SH-SY5Y (cell line): Measurements from ENCODE around the gene PDIA5.

Experiments used
- GATA2 ChIP-seq: IDR thresholded peaks from 2 replicates; pipeline ENCODE4 v1.6.1; 2011; ENCODE audit warnings: mild to moderate bottlenecking, low read depth, low read length
- GATA3 ChIP-seq: IDR thresholded peaks from 2 replicates; pipeline ENCODE4 v1.6.1; 2011; ENCODE audit warnings: low read depth, mild to moderate bottlenecking, low read length, moderate library complexity

PDIA5 gene

GRCh38 chr3:123066896-123067688 lies at the start of gene PDIA5:
TSS of gene PDIA5 (plus strand) at chr3:123067025. CDS start at chr3:123067165, 140 bp downstream.
- no peak for TF ChIP-seq GATA3
- TF ChIP-seq GATA2: no peak

- TF ChIP-seq GATA3 (no peak), GATA2 (no peak)
Observed at GRCh38 chr3:123018683-123019082, 48.1 kb upstream of the PDIA5 start.

GRCh38 chr3:123019161-123019560 lies 47.7 kb upstream of the PDIA5 start:
- TF ChIP-seq GATA3 (no peak), GATA2 (no peak)

DNA sequence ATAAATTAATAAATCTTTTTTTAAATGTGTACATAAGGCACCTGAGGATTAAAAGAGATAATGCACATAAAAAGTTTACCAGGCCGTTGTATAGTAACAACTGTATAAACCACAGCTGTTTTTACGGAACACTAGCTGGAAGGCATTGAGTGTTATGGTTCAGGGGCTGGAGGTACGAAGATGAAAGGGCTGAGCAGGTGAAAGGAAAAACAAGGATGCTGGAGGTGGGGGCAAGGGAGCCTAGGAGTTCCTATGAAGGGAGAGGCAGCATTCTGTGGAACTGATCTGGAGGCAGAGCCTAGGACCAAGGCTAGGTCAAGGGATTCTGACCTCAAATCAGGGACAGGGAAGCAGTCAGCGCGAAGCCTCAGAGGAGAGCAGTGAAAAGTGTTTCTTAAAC lies 47.2 kb upstream of the PDIA5 start:
- TF ChIP-seq GATA3: no peak
- TF ChIP-seq GATA2: no peak

DNA sequence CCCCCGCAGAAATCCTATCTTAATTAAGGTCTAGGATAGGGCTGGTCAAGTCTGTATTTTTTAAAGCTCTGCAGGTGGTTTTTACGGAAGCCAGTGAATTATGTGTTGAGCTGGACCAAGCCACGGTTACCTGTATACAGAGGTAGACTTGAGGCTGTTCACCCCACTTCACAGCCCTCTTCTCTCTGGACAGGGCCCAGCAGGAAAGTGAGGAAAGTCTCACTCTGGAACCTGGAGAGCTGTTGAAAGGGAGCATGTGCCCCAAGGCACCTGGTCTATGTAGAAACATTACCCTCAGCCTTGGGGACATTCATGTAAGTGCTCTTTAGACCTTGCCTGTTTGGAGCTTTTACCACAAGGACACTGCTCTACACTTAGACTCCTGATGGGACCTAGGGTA lies 46.1 kb upstream of the PDIA5 start:
- TF ChIP-seq GATA2 (no peak), GATA3 (no peak)

DNA sequence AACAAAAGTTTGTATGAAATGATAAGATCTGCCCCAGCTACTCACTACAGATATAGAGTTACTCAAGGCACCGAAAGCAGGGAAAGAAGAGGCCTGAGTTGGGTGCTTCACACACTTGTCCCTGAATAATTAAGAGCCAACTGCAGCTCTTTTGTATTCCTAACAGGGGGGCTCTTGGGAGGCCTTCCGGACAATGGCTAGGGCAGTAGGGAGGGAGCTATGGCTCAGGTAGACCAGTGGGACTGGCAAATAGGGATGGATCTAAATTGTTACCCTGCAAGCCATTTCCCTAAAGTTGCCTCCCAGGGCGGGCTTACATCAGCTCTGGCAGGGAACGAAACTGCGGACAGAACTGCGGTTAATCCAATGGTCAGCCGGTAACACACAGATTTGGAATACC lies 45.4 kb upstream of the PDIA5 start:
- TF ChIP-seq GATA2 (no peak), GATA3 (no peak)

DNA sequence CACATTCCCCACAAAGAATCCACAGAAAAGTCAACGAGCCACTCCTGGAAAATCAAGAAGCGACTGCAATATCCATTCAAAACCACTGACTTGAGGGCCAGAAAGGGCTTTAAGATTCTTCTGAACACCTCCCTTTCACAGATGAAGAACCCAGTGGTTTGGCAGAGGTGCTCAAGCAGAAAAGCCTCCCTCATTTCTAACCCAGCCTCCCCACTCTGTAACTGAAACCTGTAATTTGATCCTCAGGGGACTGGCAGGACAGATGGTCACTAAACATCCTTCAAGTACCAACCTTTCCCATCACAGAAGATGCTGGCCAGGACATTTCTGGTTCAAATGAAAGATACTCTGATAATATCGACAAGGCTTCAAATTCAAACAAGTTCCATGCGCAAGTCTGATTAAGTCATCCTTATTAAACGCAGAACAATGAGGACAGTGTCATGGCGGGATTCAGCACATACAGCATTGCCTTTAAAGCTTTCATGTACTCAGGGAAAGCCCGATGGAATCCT lies 44.8 kb upstream of the PDIA5 start:
- TF ChIP-seq GATA3: no peak
- TF ChIP-seq GATA2: no peak

GRCh38 chr3:123024056-123024455 lies 42.8 kb upstream of the PDIA5 start:
- TF ChIP-seq GATA3 (no peak), GATA2 (no peak)

GRCh38 chr3:123025642-123026521 lies 40.9 kb upstream of the PDIA5 start:
- TF ChIP-seq GATA3 (no peak), GATA2 (no peak)

- TF ChIP-seq GATA2 (no peak), GATA3 (no peak)
Observed at GRCh38 chr3:123026565-123027291, 40.1 kb upstream of the PDIA5 start.

DNA sequence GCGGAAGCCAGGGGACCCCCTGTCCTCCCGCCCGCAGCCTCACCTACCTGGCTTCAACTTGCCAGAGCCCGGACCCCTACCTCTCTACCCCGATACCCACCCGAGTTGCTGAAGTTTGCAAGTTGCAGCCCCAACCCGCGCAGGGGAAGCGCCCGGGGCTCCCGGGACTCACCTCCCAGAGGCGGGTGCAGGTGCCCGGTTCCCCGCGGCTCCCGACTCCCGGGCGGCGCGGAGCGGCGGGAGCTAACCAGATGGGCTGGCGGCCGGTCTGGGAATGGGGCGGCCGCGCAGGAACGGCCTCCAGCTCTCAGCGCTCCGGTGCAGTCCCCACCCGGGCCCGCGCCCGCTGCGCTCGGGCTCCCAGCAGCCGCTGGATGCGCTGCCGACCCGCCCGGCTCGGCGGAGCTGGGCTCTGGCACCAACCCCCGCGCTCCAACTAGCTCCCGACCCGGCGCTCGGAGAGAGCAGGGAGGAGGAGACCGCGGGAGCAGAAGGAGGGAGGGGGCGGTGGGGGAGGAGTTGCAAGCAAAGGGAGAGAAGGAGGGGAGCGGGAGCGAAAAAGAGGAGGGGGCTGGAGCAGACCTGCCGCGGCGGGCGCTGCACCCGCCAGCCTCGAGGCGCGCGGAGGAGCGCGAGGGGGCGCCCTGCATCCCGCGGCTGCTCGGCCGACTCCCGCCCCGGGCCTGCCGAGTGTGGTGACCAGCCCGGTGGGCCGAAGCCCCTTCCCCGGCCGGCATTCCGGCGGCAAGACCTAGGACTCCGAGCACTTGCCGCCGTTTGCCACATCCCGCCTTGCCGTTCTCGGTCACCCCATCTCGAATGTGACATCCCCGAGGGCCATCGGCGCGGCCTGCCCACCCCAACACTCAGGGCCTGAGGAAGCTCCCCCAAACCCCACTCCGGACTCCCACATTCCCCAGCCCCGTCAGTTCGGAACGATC lies 39.3 kb upstream of the PDIA5 start, which contains the start of gene SEMA5B:
SEMA5B (minus strand) TSS at position 472 of the 941 bp plus-strand sequence. CDS start 66,500 bp downstream, outside the sequence.
- TF ChIP-seq GATA3 (no peak), GATA2 (no peak)

GRCh38 chr3:123028233-123028828 lies 38.5 kb upstream of the PDIA5 start:
- TF ChIP-seq GATA3 (no peak), GATA2 (no peak)
